Neural crest cell (in vitro differentiated cells): ENCODE data around the gene VPS4A. TPM values are rescaled to one million over a fixed set of nuclear protein-coding genes. Genes with fewer than 3 reads are reported as not detected.

ENCODE experiments used
- DNase-seq: peaks from one replicate; pipeline ENCODE4 v3.0.0; 2021; ENCODE audit warnings: low read depth, mixed read lengths, low spot score
- H3K27ac Mint-ChIP-seq: one replicate; pipeline ENCODE4 v1.8.0; 2021; ENCODE audit warnings: mild to moderate bottlenecking, mixed read lengths; ENCODE audit not compliant: unreplicated experiment
- H3K27me3 Mint-ChIP-seq: 2 replicates; pipeline ENCODE4 v1.8.0; 2021; ENCODE audit warnings: low read depth, mild to moderate bottlenecking, mixed read lengths
- H3K36me3 Mint-ChIP-seq: 2 replicates; pipeline ENCODE4 v1.8.0; 2021; ENCODE audit warnings: low read depth, mild to moderate bottlenecking, mixed read lengths
- H3K4me1 Mint-ChIP-seq: 2 replicates; pipeline ENCODE4 v1.8.0; 2021; ENCODE audit warnings: mixed read lengths
- H3K4me3 Mint-ChIP-seq: one replicate; pipeline ENCODE4 v1.8.0; 2021; ENCODE audit warnings: mild to moderate bottlenecking, mixed read lengths
- H3K9me3 Mint-ChIP-seq: 2 replicates; pipeline ENCODE4 v1.8.0; 2021; ENCODE audit warnings: mixed read lengths
- long read RNA-seq: library from polyadenylated mRNA; unstranded; transcript quantifications from one replicate; pipeline ENCODE4 v2.0.0, GENCODE V29; 2020
- total RNA-seq: library from RNA; stranded (reverse); gene quantifications from 2 replicates; pipeline ENCODE4 v1.2.1, GENCODE V29; 2021
- TF ChIP-seq, protein P1 (sequence below): fragments of 200-600 bp; sonication (generic); conservative IDR thresholded peaks from 2 replicates; pipeline ENCODE4 v1.5.0; 2021; ENCODE audit warnings: antibody characterized with exemption, mild to moderate bottlenecking

Gene VPS4A
- total RNA-seq, result 35.3 and 36.5 TPM in 2 replicates
- long read RNA-seq, full-length matches to known transcripts, result 19 of 29 reads
- long read RNA-seq, partial matches to known transcripts, result 4 of 29 reads
- long read RNA-seq, other reads (novel, unspliced or antisense), result 6 of 29 reads

DNA sequence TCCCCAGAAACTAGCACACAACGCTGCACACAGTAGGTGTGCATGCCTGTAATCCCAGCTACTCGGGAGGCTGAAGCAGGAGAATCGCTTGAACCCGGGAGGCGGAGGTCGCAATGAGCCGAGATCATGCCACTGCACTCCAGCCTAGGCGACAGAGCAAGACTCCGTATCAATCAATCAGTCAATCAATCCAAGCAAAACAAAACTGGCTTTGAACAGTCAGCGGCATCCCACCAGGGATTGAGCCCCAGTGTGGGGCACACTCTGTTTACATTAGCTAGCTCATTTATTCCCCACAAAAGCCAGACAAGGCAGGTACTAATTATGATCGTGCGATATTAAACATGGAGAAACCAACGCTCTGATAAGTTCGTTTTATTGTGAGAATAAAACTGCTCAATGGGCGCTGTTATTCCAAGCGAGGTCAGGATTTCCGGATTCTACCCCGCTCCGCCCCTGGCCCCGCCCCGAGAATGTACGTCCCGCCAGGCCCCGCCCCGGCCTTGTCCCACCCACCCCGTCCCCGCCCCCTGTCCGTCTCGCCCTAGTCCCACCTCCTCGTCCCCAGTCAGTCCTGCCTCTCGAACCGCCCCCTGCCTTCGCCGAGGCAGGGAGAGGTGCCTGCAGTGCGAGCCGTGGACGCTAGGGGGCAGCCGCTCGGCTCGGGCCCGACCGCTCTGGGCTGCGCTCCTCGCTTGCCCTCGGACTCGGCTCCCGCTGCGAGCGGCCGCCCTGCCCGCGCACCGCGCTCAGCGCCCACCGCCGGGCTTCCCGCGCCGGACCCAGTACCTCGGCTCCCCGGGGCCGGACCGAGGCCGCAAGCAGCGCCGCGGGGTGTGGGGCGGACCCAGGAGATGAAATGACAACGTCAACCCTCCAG is at the start of gene VPS4A:
Gene VPS4A (plus strand): TSS at position 698 of the 880 bp plus-strand sequence. CDS start 162 bp downstream, at position 860.
- H3K27me3 Mint-ChIP-seq, result no peaks in the 10 kb centered on the region
- DNase-seq, result peak; percentile 99
- peak within 1 kb of the TSS; percentile 99 for H3K4me3 Mint-ChIP-seq
- H3K9me3 Mint-ChIP-seq, result no peaks in the 10 kb centered on the region
- TF ChIP-seq, protein P1, sequence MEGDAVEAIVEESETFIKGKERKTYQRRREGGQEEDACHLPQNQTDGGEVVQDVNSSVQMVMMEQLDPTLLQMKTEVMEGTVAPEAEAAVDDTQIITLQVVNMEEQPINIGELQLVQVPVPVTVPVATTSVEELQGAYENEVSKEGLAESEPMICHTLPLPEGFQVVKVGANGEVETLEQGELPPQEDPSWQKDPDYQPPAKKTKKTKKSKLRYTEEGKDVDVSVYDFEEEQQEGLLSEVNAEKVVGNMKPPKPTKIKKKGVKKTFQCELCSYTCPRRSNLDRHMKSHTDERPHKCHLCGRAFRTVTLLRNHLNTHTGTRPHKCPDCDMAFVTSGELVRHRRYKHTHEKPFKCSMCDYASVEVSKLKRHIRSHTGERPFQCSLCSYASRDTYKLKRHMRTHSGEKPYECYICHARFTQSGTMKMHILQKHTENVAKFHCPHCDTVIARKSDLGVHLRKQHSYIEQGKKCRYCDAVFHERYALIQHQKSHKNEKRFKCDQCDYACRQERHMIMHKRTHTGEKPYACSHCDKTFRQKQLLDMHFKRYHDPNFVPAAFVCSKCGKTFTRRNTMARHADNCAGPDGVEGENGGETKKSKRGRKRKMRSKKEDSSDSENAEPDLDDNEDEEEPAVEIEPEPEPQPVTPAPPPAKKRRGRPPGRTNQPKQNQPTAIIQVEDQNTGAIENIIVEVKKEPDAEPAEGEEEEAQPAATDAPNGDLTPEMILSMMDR, result peak; percentile 87
- H3K4me1 Mint-ChIP-seq, result peaks cover 19% of the 10 kb centered on the region
- peak within 1 kb of the TSS; percentile 96 for H3K27ac Mint-ChIP-seq
- peaks cover 8% of the 10 kb centered on the region for H3K36me3 Mint-ChIP-seq

DNA sequence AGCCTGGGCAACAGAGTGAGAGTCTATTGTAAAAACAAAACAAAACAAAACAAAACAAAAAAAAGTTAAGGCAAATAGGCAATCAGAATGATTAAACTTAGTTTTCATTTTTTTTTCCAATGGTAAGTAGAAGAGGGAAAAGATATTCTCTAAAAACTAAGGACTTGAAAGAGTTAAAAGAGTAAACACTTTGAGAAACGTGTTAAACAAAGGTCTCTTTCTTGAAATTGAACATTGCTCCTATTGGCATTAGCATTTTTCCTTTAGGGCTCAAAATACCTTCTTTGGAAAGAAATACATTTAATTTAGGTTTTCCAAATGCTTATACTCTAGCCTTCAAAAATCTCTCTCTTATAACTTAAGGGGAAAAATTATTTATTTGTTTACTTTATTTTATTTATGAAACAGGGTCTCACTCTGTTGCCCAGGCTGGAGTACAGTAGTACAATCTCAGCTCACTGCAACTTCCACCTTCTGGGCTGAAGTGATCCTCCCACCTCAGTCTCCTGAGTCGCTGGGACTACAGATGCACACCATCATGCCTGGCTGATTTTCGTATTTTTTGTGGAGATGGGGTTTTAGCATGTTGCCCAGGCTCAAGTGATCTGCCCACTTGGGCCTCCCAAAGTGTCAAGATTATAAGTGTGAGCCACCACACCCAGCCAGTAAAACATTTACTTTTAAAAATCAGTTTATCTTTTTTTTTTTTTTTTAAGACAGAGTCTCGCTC is 44.7 kb upstream of the VPS4A start:
- Mint-ChIP-seq H3K4me3 (no peak overlapping the region), H3K36me3 (peaks cover 17% of the 10 kb centered on the region)
- no peak for DNase-seq

DNA sequence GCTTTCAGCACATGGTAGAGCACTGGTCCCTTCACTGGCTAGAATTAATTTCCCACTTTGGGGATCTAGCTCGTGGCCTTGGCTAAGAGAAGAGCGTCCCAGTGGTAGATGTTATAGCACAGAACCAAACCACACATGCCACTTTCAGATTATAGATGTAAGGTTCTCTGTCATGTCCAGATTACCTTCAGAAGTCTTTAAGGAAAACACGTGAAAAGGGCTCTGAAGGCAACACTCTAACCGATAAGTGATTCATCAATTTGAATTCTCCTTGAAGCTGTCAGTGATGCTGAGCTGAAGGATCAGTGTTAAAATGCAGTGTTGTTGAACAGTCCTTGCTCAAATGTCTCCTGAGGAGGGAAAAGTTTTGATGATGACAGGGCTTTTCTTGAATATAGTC is 43.5 kb upstream of the VPS4A start:
- TF ChIP-seq, protein P1, result no peak
- H3K4me3 Mint-ChIP-seq, result no peak overlapping the region
- no peaks in the 10 kb centered on the region for H3K9me3 Mint-ChIP-seq
- H3K27me3 Mint-ChIP-seq, result no peaks in the 10 kb centered on the region
- peaks cover 18% of the 10 kb centered on the region for H3K36me3 Mint-ChIP-seq
- DNase-seq, result no peak
- no peaks in the 10 kb centered on the region for H3K4me1 Mint-ChIP-seq
- H3K27ac Mint-ChIP-seq, result no peak overlapping the region

More for the DNA sequence above, 44.7 kb upstream of the VPS4A start:
- TF ChIP-seq, protein P1, result no peak
- Mint-ChIP-seq H3K27ac (no peak overlapping the region), H3K9me3 (no peaks in the 10 kb centered on the region), H3K27me3 (no peaks in the 10 kb centered on the region), H3K4me1 (no peaks in the 10 kb centered on the region)

DNA sequence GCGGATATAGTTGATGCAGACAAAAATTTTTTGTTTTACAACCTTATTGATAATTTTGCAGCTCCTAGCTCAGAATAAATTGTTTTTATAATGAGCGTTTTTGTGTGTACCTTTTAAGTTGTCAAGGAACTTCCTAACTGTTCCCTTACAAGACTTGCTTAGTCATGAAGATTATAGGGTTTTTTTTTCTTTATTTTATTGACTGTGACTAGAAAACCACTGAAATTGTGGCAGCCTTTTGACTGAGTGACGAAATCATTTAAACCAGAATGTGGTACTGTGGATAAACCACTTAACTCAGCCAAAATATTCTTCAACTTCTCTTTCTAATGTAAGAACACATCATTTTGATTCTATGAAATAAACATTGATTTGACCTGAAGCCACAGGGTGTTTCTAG is 40.8 kb upstream of the VPS4A start:
- peaks cover 19% of the 10 kb centered on the region for H3K36me3 Mint-ChIP-seq
- H3K27me3 Mint-ChIP-seq, result no peaks in the 10 kb centered on the region
- DNase-seq, result no peak
- H3K9me3 Mint-ChIP-seq, result no peaks in the 10 kb centered on the region
- no peak overlapping the region for H3K27ac Mint-ChIP-seq
- H3K4me3 Mint-ChIP-seq, result no peak overlapping the region
- no peaks in the 10 kb centered on the region for H3K4me1 Mint-ChIP-seq
- TF ChIP-seq, protein P1, result no peak

DNA sequence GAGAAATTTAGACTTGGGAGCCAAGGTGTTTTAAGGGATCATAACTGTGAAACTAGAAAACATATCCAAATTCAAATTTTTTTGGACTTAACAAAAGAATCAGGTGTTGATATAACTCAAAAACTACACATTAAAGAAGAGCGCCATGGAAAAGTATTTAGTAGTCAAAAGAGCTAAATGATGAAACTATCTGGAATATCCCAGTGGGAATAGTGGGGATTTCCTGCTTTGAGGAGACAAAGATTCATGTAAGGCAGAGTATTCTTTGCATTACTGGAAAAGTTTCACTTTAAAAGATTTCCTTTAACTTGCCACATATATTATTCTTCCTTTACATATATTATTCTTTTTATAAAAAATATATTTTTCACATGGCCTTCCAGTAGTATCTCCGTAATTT is 40.3 kb upstream of the VPS4A start:
- Mint-ChIP-seq H3K27me3 (no peaks in the 10 kb centered on the region), H3K36me3 (peaks cover 19% of the 10 kb centered on the region), H3K4me1 (no peaks in the 10 kb centered on the region), H3K9me3 (no peaks in the 10 kb centered on the region), H3K4me3 (no peak overlapping the region), H3K27ac (no peak overlapping the region)
- TF ChIP-seq, protein P1, result no peak
- no peak for DNase-seq
